Hematopoietic multipotent progenitor cell (in vitro differentiated cells): ENCODE measurements around the gene INTS6L. TPM values are rescaled to one million over a fixed set of nuclear protein-coding genes. Genes with fewer than 3 reads are reported as not detected.

Experiments
- DNase-seq, 3 donors: peaks; one replicate each; pipeline ENCODE4 v3.0.0-alpha.2; 2011 to 2015; ENCODE audit warnings: low read depth in 2 of 3, low spot score in 2 of 3
- total RNA-seq: library from RNA; depleted of rRNA; stranded (reverse); fragments of >200 nt; gene quantifications from one replicate; pipeline ENCODE4 v1.2.3, GENCODE V29; 2012

Gene INTS6L
- total RNA-seq: 11.8 TPM

GRCh38 chrX:135520553-135521404, at the start of gene INTS6L:
TSS of gene INTS6L (plus strand) at chrX:135520660. CDS start at chrX:135520993, 333 bp downstream.
- DNase-seq: peak; percentile 87 to 94 (median 87)

GRCh38 chrX:135476378-135476777, 44.1 kb upstream of the INTS6L start:
- DNase-seq: no peak

DNA sequence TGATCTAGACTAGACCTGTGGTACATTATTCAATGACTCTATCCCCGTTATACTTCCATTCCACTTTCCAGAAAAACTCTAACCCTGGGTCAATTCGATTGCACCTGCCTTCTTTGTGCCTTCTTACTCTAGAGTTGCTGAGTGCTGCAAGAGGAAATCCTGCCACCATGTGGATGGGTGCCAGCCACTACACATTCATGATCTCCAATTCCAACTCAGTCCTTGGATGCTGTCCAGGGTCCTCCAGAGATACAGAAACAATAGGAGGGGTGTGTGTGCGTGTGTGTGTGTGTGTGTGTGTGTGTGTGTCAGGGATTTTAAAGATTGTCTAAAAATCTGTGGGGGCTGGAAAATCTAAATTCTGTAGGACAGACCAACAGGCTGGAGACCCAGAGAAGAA, 42.9 kb upstream of the INTS6L start:
- peak; percentile 3 to 84 (median 54) for DNase-seq

DNA sequence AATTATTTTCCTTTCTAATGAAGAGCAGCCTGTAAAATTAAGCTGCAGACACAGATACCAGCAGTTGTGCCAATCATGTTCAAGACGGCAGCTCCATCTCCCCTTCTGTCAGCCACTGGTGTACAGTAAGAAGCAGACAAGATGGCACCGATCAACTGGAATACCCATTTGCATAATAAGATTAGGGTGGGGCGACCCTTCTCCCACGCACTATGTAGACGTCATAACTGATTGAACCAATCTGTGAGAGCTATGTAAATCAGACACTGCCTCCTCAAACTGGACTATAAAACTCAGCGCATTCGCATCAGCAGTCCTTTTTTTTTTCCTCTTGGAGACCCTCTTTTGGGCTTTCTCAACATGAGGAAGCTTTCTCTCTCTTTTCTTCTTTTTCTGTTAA, 40.4 kb upstream of the INTS6L start:
- DNase-seq: no peak

DNA sequence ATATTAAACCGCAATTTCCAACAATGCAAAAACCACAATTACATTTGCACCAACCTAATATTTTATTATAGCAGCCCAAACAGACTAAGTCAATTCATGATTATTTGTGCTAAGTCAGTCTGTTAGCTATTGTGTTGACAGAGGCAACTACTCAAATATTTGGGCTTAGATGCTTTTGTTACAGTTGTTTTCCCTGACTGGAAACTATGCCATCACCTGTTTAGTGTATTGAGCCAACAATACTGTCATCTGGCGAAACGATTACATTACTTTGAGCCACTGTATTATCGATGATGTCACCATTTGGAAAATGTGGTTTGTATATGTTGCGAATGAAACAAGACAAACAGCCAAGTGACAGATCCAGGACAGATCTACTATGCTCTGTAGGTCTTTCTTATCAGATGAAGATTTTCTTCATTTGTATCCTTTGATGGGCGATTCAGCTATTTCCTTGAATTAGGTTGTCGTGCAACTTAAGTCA, 38.7 kb upstream of the INTS6L start:
- no peak for DNase-seq

DNA sequence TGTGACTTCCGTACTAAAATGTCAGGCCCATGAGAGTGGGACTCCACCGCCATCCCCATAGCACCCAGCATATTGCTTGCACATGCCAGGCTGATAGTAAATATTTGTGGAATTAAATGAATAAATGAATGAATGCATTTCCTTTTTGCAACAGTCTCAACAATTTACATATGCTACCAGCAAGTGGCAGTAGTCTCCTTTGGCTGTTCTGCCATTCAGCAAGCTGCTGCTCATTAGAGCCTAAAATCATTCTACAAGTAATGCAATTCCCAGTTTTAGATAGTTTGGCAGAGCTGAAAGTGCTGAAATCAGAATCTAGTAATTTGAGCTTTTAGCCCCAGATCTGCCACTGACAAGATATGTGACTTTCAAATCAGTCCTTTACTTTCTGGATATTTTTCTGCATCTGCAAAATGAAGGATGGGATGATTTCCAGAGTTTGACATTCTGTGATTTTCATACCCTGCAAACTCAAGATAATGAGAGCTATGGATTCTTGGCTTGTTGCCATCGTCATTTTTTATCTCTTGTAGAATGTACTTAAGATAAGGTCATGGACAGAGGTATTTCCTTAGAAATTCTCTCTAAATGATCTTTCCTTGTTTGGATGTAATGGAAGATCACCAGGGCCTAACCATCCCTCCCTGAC, 35.7 kb upstream of the INTS6L start:
- peak; percentile 2 to 58 (median 28) for DNase-seq

DNA sequence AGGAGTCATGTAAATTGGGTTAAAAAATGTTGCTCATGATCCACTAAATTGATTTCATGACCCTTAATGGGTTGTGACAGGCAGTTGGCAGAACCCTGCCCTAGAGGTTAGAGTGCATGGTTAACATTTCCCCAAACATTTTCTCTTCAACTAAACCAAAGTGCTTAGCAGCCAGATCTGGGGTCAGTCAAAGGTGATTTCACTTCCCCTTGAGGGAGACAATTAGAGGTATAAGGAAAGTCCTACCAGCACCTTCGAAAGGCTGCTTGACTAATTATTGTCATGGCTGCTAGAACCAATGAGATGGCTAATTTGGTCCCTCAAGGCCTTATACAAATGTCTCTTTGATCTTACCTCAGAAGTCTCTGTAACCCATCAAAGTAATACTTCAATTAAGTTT, 30.9 kb upstream of the INTS6L start:
- no peak for DNase-seq

- no peak for DNase-seq
Observed at GRCh38 chrX:135490979-135491514, 29.4 kb upstream of the INTS6L start.

DNA sequence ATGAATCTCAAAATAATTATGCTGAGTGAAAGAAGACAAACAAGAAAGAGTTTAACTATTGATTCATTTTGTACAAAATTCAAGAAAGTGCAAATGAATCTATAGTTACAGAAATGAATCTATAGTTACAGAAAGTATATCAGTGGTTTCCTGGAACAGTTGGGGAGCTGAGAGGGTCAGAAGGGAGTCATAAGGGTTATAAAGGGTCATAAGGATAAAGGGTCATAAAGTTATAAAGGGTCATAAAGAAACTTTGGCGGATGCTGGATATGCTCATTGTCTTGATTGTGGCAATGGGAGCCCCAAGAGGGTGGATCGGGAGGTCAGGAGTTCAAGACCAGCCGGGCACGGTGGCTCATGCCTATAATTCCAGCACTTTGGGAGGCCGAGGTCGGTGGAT, 26.0 kb upstream of the INTS6L start:
- DNase-seq: no peak

DNA sequence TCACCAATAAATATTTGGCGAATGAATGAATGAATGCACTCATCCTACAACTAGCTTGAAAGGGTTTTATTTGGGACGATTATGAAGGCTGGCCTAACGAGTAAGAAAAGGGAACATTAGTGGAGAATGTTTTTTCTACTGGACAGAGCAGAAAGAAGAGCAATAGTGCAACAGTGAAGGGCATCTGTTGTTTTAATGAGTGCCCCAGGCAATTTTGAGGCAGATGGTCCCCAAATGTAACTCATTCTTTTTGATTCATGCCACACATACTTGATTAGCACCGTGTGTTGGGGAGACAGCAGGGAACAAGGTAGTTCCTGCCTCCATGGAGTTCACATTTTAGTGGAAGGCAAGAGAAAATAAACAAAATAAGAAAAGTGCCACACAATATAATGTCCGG, 22.7 kb upstream of the INTS6L start:
- no peak for DNase-seq

DNA sequence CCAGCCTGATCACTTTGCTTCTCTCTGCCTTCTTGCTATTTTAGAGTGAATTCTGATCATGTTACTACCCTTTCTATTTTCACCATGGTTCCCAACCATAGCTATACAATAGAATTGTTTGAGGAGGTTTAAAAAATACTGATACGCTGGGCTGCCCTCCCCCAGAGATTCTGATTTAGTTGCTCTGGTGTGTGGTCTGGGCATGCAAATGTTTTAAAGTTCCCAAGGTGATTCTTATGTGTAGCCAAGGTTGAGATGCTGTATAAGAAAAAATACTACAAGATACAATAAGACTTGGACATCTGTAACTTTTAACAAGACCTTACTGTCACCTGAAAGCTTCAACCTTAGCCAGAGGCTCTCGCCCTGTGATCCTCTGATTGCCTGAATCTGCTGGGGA, 22.2 kb upstream of the INTS6L start:
- no peak for DNase-seq

DNA sequence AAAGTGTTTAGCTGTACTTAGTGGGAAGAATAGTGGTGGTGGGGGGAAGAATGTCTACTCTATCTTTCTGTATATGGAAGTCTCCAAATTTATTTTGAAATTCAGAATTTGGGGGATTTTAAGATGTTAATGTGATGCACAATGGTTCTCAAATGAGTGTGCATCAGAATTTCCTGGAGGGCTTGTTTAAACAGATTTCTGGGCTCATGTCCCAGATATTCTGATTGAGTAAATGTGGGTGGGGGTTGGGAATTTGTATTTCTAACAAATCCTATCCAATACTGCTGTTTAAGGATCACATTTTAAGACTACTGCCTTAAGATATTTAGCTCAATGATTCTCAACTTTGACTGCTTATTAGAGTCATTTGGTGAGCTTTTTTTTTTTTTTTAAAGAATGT, 15.1 kb upstream of the INTS6L start:
- no peak for DNase-seq

DNA sequence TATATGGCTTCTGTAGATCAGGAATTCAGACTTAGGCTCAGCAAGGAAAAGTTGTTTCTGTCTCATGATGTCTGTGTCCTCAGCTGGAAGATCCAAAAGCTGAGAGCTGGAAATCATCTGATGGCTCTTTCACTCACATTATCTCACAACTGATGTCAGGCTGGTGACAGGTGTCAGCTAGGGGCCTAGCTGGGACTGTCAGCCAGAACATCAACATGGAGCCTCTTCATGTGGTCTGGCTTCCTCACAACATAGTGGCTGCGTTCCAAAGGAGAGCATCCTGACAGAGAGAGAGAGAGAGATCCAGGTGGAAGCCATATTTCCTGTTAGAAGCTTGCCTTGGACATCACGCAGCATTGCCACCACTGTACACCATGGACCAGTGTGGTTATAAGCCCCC, 10.6 kb upstream of the INTS6L start:
- DNase-seq: no peak

DNA sequence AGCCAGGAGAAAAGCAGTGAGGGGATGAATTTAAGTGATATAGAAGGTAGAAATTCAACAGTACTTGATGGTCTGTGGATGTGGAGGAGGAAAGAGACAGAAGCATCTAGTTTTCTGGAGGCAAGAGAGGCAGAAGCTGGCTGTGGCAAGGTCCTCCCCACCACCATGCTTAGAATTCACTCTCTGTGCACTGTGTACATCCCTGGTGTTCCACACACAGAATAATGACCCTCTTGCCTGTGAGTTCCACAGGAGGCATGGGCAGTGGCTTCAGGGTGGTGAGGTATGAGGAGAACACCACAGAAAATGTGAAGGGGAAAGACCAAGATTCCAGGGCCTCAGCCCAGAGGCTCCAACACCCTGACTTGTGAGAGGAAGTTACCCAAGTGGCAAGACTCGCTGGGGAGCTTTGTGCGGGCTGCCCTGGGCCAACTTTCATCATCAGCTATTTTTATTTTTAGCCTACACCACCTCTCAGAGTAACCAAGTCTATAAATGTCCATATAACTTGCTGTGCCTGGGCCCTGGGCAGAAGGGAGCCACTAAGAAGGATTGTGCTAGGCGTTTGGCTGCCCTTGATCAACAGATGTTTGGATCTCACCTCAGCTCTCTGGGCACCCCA, 7.8 kb upstream of the INTS6L start:
- no peak for DNase-seq

DNA sequence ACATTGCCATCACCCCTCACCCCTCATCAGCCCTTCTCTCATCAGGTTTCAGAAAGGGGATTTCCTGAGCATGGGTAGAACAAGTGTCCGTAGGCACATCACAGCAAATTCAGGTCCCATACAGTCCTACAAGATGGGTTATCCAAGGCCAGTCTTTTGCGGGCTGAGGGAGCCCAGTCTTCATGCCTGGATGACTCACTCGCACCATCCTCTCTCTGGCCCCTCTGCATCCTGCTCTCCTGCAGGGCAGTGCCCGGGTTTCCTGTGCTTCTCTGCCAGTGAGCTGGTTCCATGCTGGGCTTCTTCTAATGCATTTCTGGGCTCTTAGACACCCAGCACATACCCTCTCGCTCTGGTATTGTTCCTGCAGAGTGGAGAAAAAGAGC, 7.3 kb upstream of the INTS6L start:
- DNase-seq: no peak

GRCh38 chrX:135516376-135516775, 4.1 kb upstream of the INTS6L start:
- peak in 2 of 3 donors; percentile 5 to 8 for DNase-seq

- DNase-seq: no peak
Observed at GRCh38 chrX:135518161-135518560, 2.3 kb upstream of the INTS6L start.

GRCh38 chrX:135520022-135520552, 373 bp upstream of the INTS6L start:
- peak in 1 of 3 donors; percentile 2 for DNase-seq

DNA sequence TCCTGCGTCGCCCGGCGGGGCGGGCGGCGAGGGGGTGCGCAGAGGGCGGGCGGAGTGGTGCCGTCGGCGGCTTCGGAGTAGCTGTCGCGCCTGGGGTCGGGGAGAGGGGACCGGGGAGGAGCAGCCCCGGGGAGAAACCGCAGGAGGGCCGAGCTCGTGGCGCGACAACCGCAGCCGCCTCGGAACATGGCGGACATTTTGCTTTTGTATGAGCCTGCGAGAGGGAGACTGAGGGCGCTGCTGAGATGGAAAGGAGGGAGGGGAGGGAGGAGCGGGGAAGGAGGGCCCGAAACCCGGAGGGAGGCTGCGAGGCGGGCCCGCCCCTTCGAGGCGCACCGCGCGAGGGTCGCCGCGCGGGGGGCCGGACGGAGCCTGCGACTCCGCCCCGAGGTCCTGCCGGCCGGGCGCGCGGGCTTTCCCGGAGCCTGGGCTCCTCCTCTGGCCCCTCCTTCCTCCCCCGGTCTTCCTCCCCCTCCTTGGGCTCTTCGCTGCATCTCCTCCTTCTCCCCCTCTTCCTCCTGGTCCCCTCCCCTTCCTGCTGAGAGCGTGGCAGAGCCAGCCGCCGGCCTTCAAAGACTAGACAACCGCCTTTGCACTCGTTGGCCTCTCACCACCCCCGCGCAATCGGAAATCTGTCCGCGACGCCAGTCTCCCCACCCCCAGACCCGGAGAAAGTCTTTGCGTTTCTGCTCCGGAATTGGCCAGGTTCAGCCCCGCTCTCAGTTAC, 1.1 kb downstream of the INTS6L start:
- DNase-seq: peak; percentile 69 to 89 (median 88)

GRCh38 chrX:135522132-135522530, 1.7 kb downstream of the INTS6L start:
- no peak for DNase-seq
